Common myeloid progenitor, CD34-positive (primary cell): Measurements from ENCODE around the gene HSH2D.

Source experiments
- CTCF ChIA-PET: fragments of 350-600 bp; sonication (Branson Sonifier 250); formaldehyde crosslinking; loops from one replicate; lab custom pipeline; 2021; ENCODE audit warnings: antibody characterized with exemption; lab: Charles Lee
- POLR2A ChIA-PET: fragments of 350-600 bp; sonication (Branson Sonifier 250); formaldehyde crosslinking; loops from one replicate; lab custom pipeline; 2021; ENCODE audit warnings: antibody characterized with exemption; lab: Charles Lee
- DNase-seq, 3 donors: peaks; one replicate each; pipeline versions ENCODE4 v3.0.0 to v3.0.0-alpha.2; 2013
- H3K27ac ChIP-seq, 2 experiments: 1 replicate in 1 of 2; 2 replicates in 1 of 2; pipeline ENCODE4 v1.7.0; 2013; ENCODE audit warnings: inconsistent platforms in 2 of 2, low read length in 2 of 2, mild to moderate bottlenecking in 2 of 2, low read depth in 1 of 2, moderate library complexity in 1 of 2; ENCODE audit not compliant: severe bottlenecking in 2 of 2, insufficient read depth in 1 of 2, poor library complexity in 1 of 2
- H3K27me3 ChIP-seq, 5 experiments: replicated peaks in 2 of 5; 1 replicate in 3 of 5; 2 replicates in 2 of 5; pipeline versions ENCODE4 v1.6.1 to v1.7.0; 2013; ENCODE audit warnings: low read length in 4 of 5, mild to moderate bottlenecking in 2 of 5, moderate library complexity in 2 of 5, inconsistent platforms in 1 of 5; ENCODE audit not compliant: insufficient read depth in 5 of 5, control insufficient read depth in 4 of 5
- H3K36me3 ChIP-seq, 4 experiments: 1 replicate in 2 of 4; 2 replicates in 2 of 4; pipeline versions ENCODE4 v1.6.1 to v1.7.0; 2013; ENCODE audit warnings: low read length in 3 of 4, control low read depth in 1 of 4, mild to moderate bottlenecking in 1 of 4; ENCODE audit not compliant: control insufficient read depth in 4 of 4, insufficient read depth in 4 of 4
- H3K4me1 ChIP-seq, 4 experiments: 1 replicate in 3 of 4; 2 replicates in 1 of 4; pipeline versions ENCODE4 v1.6.1 to v1.7.1; 2013; ENCODE audit warnings: low read length in 3 of 4, mild to moderate bottlenecking in 3 of 4, control low read depth in 1 of 4, inconsistent platforms in 1 of 4, moderate library complexity in 1 of 4; ENCODE audit not compliant: control insufficient read depth in 4 of 4, insufficient read depth in 4 of 4; ENCODE audit errors: control extremely low read depth in 1 of 4
- H3K4me3 ChIP-seq, 7 experiments: 1 replicate in 4 of 7; 2 replicates in 3 of 7; pipeline versions ENCODE4 v1.5.1 to v1.7.0; 2013; ENCODE audit warnings: mild to moderate bottlenecking in 7 of 7, low read length in 6 of 7, moderate library complexity in 6 of 7, inconsistent platforms in 2 of 7, low read depth in 2 of 7, control low read depth in 1 of 7; ENCODE audit not compliant: insufficient read depth in 4 of 7, control insufficient read depth in 1 of 7; ENCODE audit errors: extremely low read depth in 1 of 7
- H3K9me3 ChIP-seq, 5 experiments: 1 replicate in 4 of 5; 2 replicates in 1 of 5; pipeline versions ENCODE4 v1.6.1 to v1.7.1; 2013; ENCODE audit warnings: low read length in 4 of 5, mild to moderate bottlenecking in 2 of 5, inconsistent platforms in 1 of 5, low read depth in 1 of 5, moderate library complexity in 1 of 5; ENCODE audit not compliant: control insufficient read depth in 4 of 5, insufficient read depth in 2 of 5; ENCODE audit errors: control extremely low read depth in 1 of 5
- WGBS: methylation state at CpG from one replicate; pipeline ENCODE4 v1.1.5; 2013; ENCODE audit not compliant: insufficient coverage; 5-methylcytosine and 5-hydroxymethylcytosine counted together

Gene HSH2D

GRCh38 chr19:16111909-16112752 is 31.4 kb upstream of the HSH2D start:
- no peaks in the 10 kb centered on the region for H3K27me3 ChIP-seq
- peaks cover 2 to 32% (median 9%) of the 10 kb centered on the region in 4 experiments for H3K36me3 ChIP-seq
- H3K4me3 ChIP-seq, result peak overlapping the region; percentile 72 to 99 (median 95)
- POLR2A ChIA-PET, result interaction anchor here (1.3 to 1.5 kb wide), 4 partner anchors 25 to 36 kb away, joined by 4 to 7 read pairs (median 4); partner anchors contain the start of genes HSH2D and TPM4
- under 1% methylated on average over 20 of the region's 37 CpGs for WGBS
- peaks cover 8 to 53% (median 51%) of the 10 kb centered on the region in 4 experiments for H3K4me1 ChIP-seq
- CTCF ChIA-PET, result interaction anchor here (0.9 to 2.7 kb wide), 8 partner anchors 27 to 70 kb away, joined by 3 to 10 read pairs (median 4); no protein-coding TSS in a partner anchor
- peak in 1 of 3 donors; percentile 23 for DNase-seq
- peak overlapping the region; percentile 82 to 95 for H3K27ac ChIP-seq
- H3K9me3 ChIP-seq, result no peaks in the 10 kb centered on the region

GRCh38 chr19:16112778-16113177 is 30.7 kb upstream of the HSH2D start:
- POLR2A ChIA-PET, result interaction anchor here (0.6 kb wide), 1 partner anchor 527 kb away, joined by 3 read pairs; no protein-coding TSS in a partner anchor
- Histone ChIP-seq H3K27me3 (no peaks in the 10 kb centered on the region), H3K9me3 (no peaks in the 10 kb centered on the region), H3K4me1 (peaks cover 8 to 60% (median 58%) of the 10 kb centered on the region in 4 experiments), H3K36me3 (peaks cover 2 to 38% (median 9%) of the 10 kb centered on the region in 4 experiments), H3K4me3 (peak overlapping the region; percentile 72 to 99 (median 95)), H3K27ac (peak overlapping the region in 1 of 2 experiments; percentile 95)
- CTCF ChIA-PET, result interaction anchor here (0.9 to 2.7 kb wide), 9 partner anchors 21 to 69 kb away, joined by 3 to 10 read pairs (median 3); no protein-coding TSS in a partner anchor
- 43% methylated on average over 2 of the region's 2 CpGs for WGBS
- DNase-seq, result peak; percentile 36 to 81 (median 72)

GRCh38 chr19:16113727-16114126 is 29.8 kb upstream of the HSH2D start:
- H3K9me3 ChIP-seq, result no peaks in the 10 kb centered on the region
- DNase-seq, result peak; percentile 46 to 89 (median 88)
- ChIA-PET POLR2A (no interaction called here), CTCF (interaction anchor here (0.8 to 1.3 kb wide), 4 partner anchors 20 to 68 kb away, joined by 3 read pairs; no protein-coding TSS in a partner anchor)
- 100% methylated on average over 1 of the region's 3 CpGs for WGBS
- peak overlapping the region in 1 of 2 experiments; percentile 95 for H3K27ac ChIP-seq
- no peaks in the 10 kb centered on the region for H3K27me3 ChIP-seq
- H3K36me3 ChIP-seq, result peaks cover 2 to 44% (median 12%) of the 10 kb centered on the region in 4 experiments
- H3K4me3 ChIP-seq, result peak overlapping the region in 3 of 7 experiments; percentile 28 to 99 (median 97)
- peaks cover 9 to 69% (median 67%) of the 10 kb centered on the region in 4 experiments for H3K4me1 ChIP-seq

GRCh38 chr19:16115301-16116039 is 28.0 kb upstream of the HSH2D start:
- peak overlapping the region in 3 of 7 experiments; percentile 0 to 19 (median 10) for H3K4me3 ChIP-seq
- POLR2A ChIA-PET, result no interaction called here
- H3K27ac ChIP-seq, result peak overlapping the region; percentile 56 to 77
- H3K27me3 ChIP-seq, result no peaks in the 10 kb centered on the region
- H3K9me3 ChIP-seq, result no peaks in the 10 kb centered on the region
- CTCF ChIA-PET, result interaction anchor here (1.2 to 3.7 kb wide), 4 partner anchors 21 to 304 kb away, joined by 3 to 27 read pairs (median 4); partner anchors contain the start of gene FAM32A
- WGBS, result 94% methylated on average over 9 of the region's 9 CpGs
- no peak for DNase-seq
- H3K36me3 ChIP-seq, result peaks cover 2 to 54% (median 20%) of the 10 kb centered on the region in 4 experiments
- peaks cover 15 to 85% (median 84%) of the 10 kb centered on the region in 4 experiments for H3K4me1 ChIP-seq

GRCh38 chr19:16116067-16116466 is 27.4 kb upstream of the HSH2D start:
- peak overlapping the region in 3 of 7 experiments; percentile 0 to 12 (median 2) for H3K4me3 ChIP-seq
- 84% methylated on average over 3 of the region's 4 CpGs for WGBS
- no peaks in the 10 kb centered on the region for H3K9me3 ChIP-seq
- H3K4me1 ChIP-seq, result peaks cover 15 to 85% (median 82%) of the 10 kb centered on the region in 4 experiments
- ChIA-PET CTCF (interaction anchor here (0.6 to 3.7 kb wide), 6 partner anchors 8 to 305 kb away, joined by 3 to 27 read pairs (median 4); partner anchors contain the start of gene FAM32A), POLR2A (interaction anchor here (2.8 kb wide), 1 partner anchor 28 kb away, joined by 11 read pairs; the partner anchor contains the start of gene HSH2D)
- H3K36me3 ChIP-seq, result peaks cover 2 to 55% (median 24%) of the 10 kb centered on the region in 4 experiments
- H3K27me3 ChIP-seq, result no peaks in the 10 kb centered on the region
- peak overlapping the region; percentile 56 to 77 for H3K27ac ChIP-seq
- no peak for DNase-seq

GRCh38 chr19:16117594-16118033 is 25.9 kb upstream of the HSH2D start:
- Histone ChIP-seq H3K27me3 (no peaks in the 10 kb centered on the region), H3K4me1 (peaks cover 10 to 79% (median 77%) of the 10 kb centered on the region in 4 experiments), H3K36me3 (peaks cover 8 to 68% (median 39%) of the 10 kb centered on the region in 4 experiments), H3K4me3 (peak overlapping the region in 4 of 7 experiments; percentile 8 to 49 (median 30)), H3K9me3 (no peaks in the 10 kb centered on the region), H3K27ac (peak overlapping the region; percentile 46 to 65)
- ChIA-PET POLR2A (interaction anchor here (0.6 to 2.8 kb wide), 4 partner anchors 26 to 51 kb away, joined by 3 to 11 read pairs (median 6); partner anchors contain the start of gene HSH2D), CTCF (interaction anchor here (0.7 to 3.7 kb wide), 23 partner anchors 8 to 300 kb away, joined by 3 to 27 read pairs (median 4); partner anchors contain the start of genes FAM32A, HSH2D and TPM4)
- peak; percentile 41 to 51 (median 43) for DNase-seq
- WGBS, result 81% methylated on average over 6 of the region's 11 CpGs
